PC-9 (cell line): Measurements from ENCODE around the gene RAB22A. TPM values are rescaled to one million over a fixed set of nuclear protein-coding genes. Genes with fewer than 3 reads are reported as not detected.

ENCODE experiments used
- BruUV-seq: library from RNA; stranded (reverse); fragments of 400-500 nt; replicated peaks from 2 replicates; lab custom pipeline; 2021; lab: Mats Ljungman, UMichigan
- CTCF ChIA-PET: fragments of 300-600 bp; sonication (Branson Sonifier 250); formaldehyde crosslinking; loops from one replicate; lab custom pipeline; 2022; ENCODE audit warnings: antibody characterized with exemption; lab: Charles Lee
- POLR2A ChIA-PET: fragments of 300-600 bp; sonication (Branson Sonifier 250); formaldehyde crosslinking; loops from one replicate; lab custom pipeline; 2022; ENCODE audit warnings: antibody characterized with exemption; ENCODE audit not compliant: unreplicated experiment; lab: Charles Lee
- DNase-seq, 2 experiments: peaks; one replicate each; pipeline versions ENCODE4 v3.0.0 to v3.0.0-alpha.2; 2015 to 2022; ENCODE audit warnings: mixed read lengths in 1 of 2
- H2AFZ ChIP-seq: fragments of 200-600 bp; sonication (generic); 2 replicates; pipeline ENCODE4 v1.8.1; 2017; ENCODE audit warnings: antibody characterized with exemption
- H3F3A ChIP-seq: fragments of 200-600 bp; sonication (generic); 2 replicates; pipeline ENCODE4 v1.8.1; 2017; ENCODE audit warnings: antibody characterized with exemption, mild to moderate bottlenecking, low read depth; ENCODE audit not compliant: insufficient read depth
- H3K27ac ChIP-seq: fragments of 200-600 bp; sonication (generic); 2 replicates; pipeline ENCODE4 v1.6.1; 2016; ENCODE audit warnings: mixed run types
- H3K27me3 ChIP-seq: fragments of 200-600 bp; sonication (generic); 2 replicates; pipeline ENCODE4 v1.6.1; 2016; ENCODE audit warnings: low read depth, mixed run types; ENCODE audit not compliant: insufficient read depth
- H3K36me3 ChIP-seq: fragments of 200-600 bp; sonication (generic); 2 replicates; pipeline ENCODE4 v1.6.1; 2016; ENCODE audit warnings: low read depth, mixed run types
- H3K4me1 ChIP-seq: fragments of 200-600 bp; sonication (generic); replicated peaks from 2 replicates; pipeline ENCODE4 v1.6.1; 2016; ENCODE audit warnings: mixed run types; ENCODE audit not compliant: insufficient read depth
- H3K4me2 ChIP-seq: fragments of 200-600 bp; sonication (generic); 2 replicates; pipeline ENCODE4 v1.6.1; 2017; ENCODE audit warnings: mixed run types
- H3K4me3 ChIP-seq: fragments of 200-600 bp; sonication (generic); 2 replicates; pipeline ENCODE4 v1.6.1; 2016; ENCODE audit warnings: mixed run types
- H3K79me2 ChIP-seq: fragments of 200-600 bp; sonication (generic); 2 replicates; pipeline ENCODE4 v1.6.1; 2017; ENCODE audit warnings: low read depth, mixed run types
- H3K9me2 ChIP-seq: fragments of 200-600 bp; sonication (generic); 2 replicates; pipeline ENCODE4 v1.8.1; 2017; ENCODE audit warnings: mild to moderate bottlenecking; ENCODE audit not compliant: insufficient read depth
- H3K9me3 ChIP-seq: fragments of 200-600 bp; sonication (generic); 2 replicates; pipeline ENCODE4 v1.8.1; 2016; ENCODE audit warnings: low read depth; ENCODE audit not compliant: insufficient read depth
- H4K20me1 ChIP-seq: fragments of 200-600 bp; sonication (generic); 2 replicates; pipeline ENCODE4 v1.8.1; 2017; ENCODE audit not compliant: insufficient read depth
- CTCF ChIP-seq: fragments of 200-600 bp; sonication (generic); conservative IDR thresholded peaks from 2 replicates; pipeline ENCODE4 v1.6.1; 2017; ENCODE audit warnings: mixed run types, antibody characterized with exemption, mild to moderate bottlenecking, moderate library complexity
- EZH2 ChIP-seq: fragments of 200-600 bp; sonication (generic); IDR thresholded peaks from 2 replicates; pipeline ENCODE4 v1.8.0; 2017; ENCODE audit warnings: antibody characterized with exemption, low read depth
- intact Hi-C: fragments of 100-400 bp; cut with micrococcal nuclease; formaldehyde crosslinking; loops from one replicate; pipeline ENCODE4 v1.10.0; 2022; ENCODE audit not compliant: unreplicated experiment
- total RNA-seq: library from RNA; stranded (reverse); gene quantifications from 2 replicates; pipeline ENCODE4 v1.2.3, GENCODE V29; 2021

Gene RAB22A
- total RNA-seq, 1 experiment from 2014 or later: 28.9 TPM

GRCh38 chr20:58313396-58313795 lies 3.9 kb downstream of the RAB22A start:
- CTCF ChIA-PET: interaction anchor here (0.6 kb wide), 1 partner anchor 1761 kb away, joined by 3 read pairs; no protein-coding TSS in a partner anchor
- Histone ChIP-seq H3K27me3 (no peaks in the 10 kb centered on the region), H3K36me3 (peaks cover 55% of the 10 kb centered on the region), H3K4me2 (no peak overlapping the region), H3K4me3 (no peak overlapping the region), H3K27ac (no peak overlapping the region), H3K4me1 (peaks cover 13% of the 10 kb centered on the region), H3K9me2 (no peaks in the 10 kb centered on the region), H3F3A (no peaks in the 10 kb centered on the region), H2AFZ (no peak overlapping the region), H3K9me3 (no peaks in the 10 kb centered on the region), H3K79me2 (peaks cover 55% of the 10 kb centered on the region), H4K20me1 (0 out of 2 replicates have a peak, but pooled peaks cover 4% of the 10 kb centered on the region)
- TF ChIP-seq CTCF: no peak
- TF ChIP-seq EZH2: no peak
- BruUV-seq: no TSS peak
- POLR2A ChIA-PET: interaction anchor here (0.6 kb wide), 1 partner anchor 20 kb away, joined by 15 read pairs; no protein-coding TSS in a partner anchor
- no peak for DNase-seq
- intact Hi-C loops: no loop called here

GRCh38 chr20:58321205-58321604 lies 11.7 kb downstream of the RAB22A start:
- intact Hi-C loops: loop anchor here (10.0 kb wide), 1 partner anchor 124 kb away; no protein-coding TSS in a partner anchor
- Histone ChIP-seq H3K36me3 (peaks cover 37% of the 10 kb centered on the region), H3K9me3 (no peaks in the 10 kb centered on the region), H3K27me3 (no peaks in the 10 kb centered on the region), H3F3A (no peaks in the 10 kb centered on the region), H3K4me1 (no peaks in the 10 kb centered on the region), H3K79me2 (peaks cover 80% of the 10 kb centered on the region), H3K4me3 (no peak overlapping the region), H3K4me2 (no peak overlapping the region), H3K27ac (no peak overlapping the region), H3K9me2 (no peaks in the 10 kb centered on the region), H2AFZ (no peak overlapping the region), H4K20me1 (peaks cover 46% of the 10 kb centered on the region)
- no peak for TF ChIP-seq EZH2
- TF ChIP-seq CTCF: no peak
- DNase-seq: no peak
- no TSS peak for BruUV-seq
- POLR2A ChIA-PET: no interaction called here
- CTCF ChIA-PET: no interaction called here

- H3F3A ChIP-seq: no peaks in the 10 kb centered on the region
- no peak overlapping the region for H3K4me2 ChIP-seq
- peaks cover 84% of the 10 kb centered on the region for H3K79me2 ChIP-seq
- no peak overlapping the region for H3K4me3 ChIP-seq
- no peak overlapping the region for H3K27ac ChIP-seq
- H2AFZ ChIP-seq: no peak overlapping the region
- ChIA-PET POLR2A (no interaction called here), CTCF (no interaction called here)
- H3K36me3 ChIP-seq: peaks cover 31% of the 10 kb centered on the region
- no peak for DNase-seq
- no peaks in the 10 kb centered on the region for H3K9me2 ChIP-seq
- no peaks in the 10 kb centered on the region for H3K9me3 ChIP-seq
- no TSS peak for BruUV-seq
- intact Hi-C loops: loop anchor here (10.0 kb wide), 1 partner anchor 123 kb away; no protein-coding TSS in a partner anchor
- TF ChIP-seq CTCF (no peak), EZH2 (no peak)
- H4K20me1 ChIP-seq: peaks cover 54% of the 10 kb centered on the region
- H3K4me1 ChIP-seq: no peaks in the 10 kb centered on the region
- H3K27me3 ChIP-seq: no peaks in the 10 kb centered on the region
These were observed 12.6 kb downstream of the RAB22A start for GRCh38 chr20:58322083-58322482.
